ENCODE data around the gene NOTCH2.

Gene NOTCH2

GRCh38 chr1:119940697-119941096 lies 128.8 kb downstream of the NOTCH2 start:
- H3K27ac ChIP-seq: no peak overlapping the region
- no peak for TF ChIP-seq CTCF (conservative IDR thresholded peaks at IDR 0.05)

- TF ChIP-seq CTCF (conservative IDR thresholded peaks at IDR 0.05): no peak
- no peak overlapping the region for H3K27ac ChIP-seq
Measured at GRCh38 chr1:119937198-119937597, 132.3 kb downstream of the NOTCH2 start.

GRCh38 chr1:119935915-119936314 lies 133.5 kb downstream of the NOTCH2 start:
- no peak for TF ChIP-seq CTCF (conservative IDR thresholded peaks at IDR 0.05)
- no peak overlapping the region for H3K27ac ChIP-seq

GRCh38 chr1:119935373-119935772 lies 134.1 kb downstream of the NOTCH2 start:
- no peak for TF ChIP-seq CTCF (conservative IDR thresholded peaks at IDR 0.05)
- H3K27ac ChIP-seq: no peak overlapping the region

- TF ChIP-seq CTCF (conservative IDR thresholded peaks at IDR 0.05): no peak
- no peak overlapping the region for H3K27ac ChIP-seq
Measured at GRCh38 chr1:119933397-119933796, 136.1 kb downstream of the NOTCH2 start.

GRCh38 chr1:119929643-119930315 lies 139.7 kb downstream of the NOTCH2 start:
- H3K27ac ChIP-seq: no peak overlapping the region
- TF ChIP-seq CTCF (conservative IDR thresholded peaks at IDR 0.05): no peak

- H3K27ac ChIP-seq: no peak overlapping the region
- no peak for TF ChIP-seq CTCF (conservative IDR thresholded peaks at IDR 0.05)
Measured at GRCh38 chr1:119926553-119926952, 142.9 kb downstream of the NOTCH2 start.
